ES-I3 (cell line): Measurements from ENCODE around the gene SCOC.
A peak's percentile ranks its signal among the peaks of the same experiment; 100 is the strongest.

Source experiments
- H3K36me3 ChIP-seq: 2 replicates; pipeline ENCODE4 v1.6.1; 2013; ENCODE audit warnings: mild to moderate bottlenecking, low read length, control low read depth, moderate library complexity; ENCODE audit not compliant: insufficient read depth
- H3K4me1 ChIP-seq: 2 replicates; pipeline ENCODE4 v1.6.1; 2013; ENCODE audit warnings: mild to moderate bottlenecking, control low read depth, low read length; ENCODE audit not compliant: insufficient read depth
- H3K9ac ChIP-seq: 2 replicates; pipeline ENCODE4 v1.6.1; 2013; ENCODE audit warnings: low read depth, mild to moderate bottlenecking, low read length, moderate library complexity
- H3K9me3 ChIP-seq: 2 replicates; pipeline ENCODE4 v1.6.1; 2013; ENCODE audit warnings: mild to moderate bottlenecking, low read length, moderate library complexity; ENCODE audit not compliant: control insufficient read depth, insufficient read depth

The SCOC gene

GRCh38 chr4:140351093-140352075, 22.1 kb upstream of the SCOC start:
- H3K9ac ChIP-seq: no peak overlapping the region
- peaks cover 12% of the 10 kb centered on the region for H3K4me1 ChIP-seq
- H3K36me3 ChIP-seq: no peaks in the 10 kb centered on the region
- H3K9me3 ChIP-seq: no peaks in the 10 kb centered on the region

- no peaks in the 10 kb centered on the region for H3K36me3 ChIP-seq
- H3K9me3 ChIP-seq: no peaks in the 10 kb centered on the region
- no peak overlapping the region for H3K9ac ChIP-seq
These were observed 19.7 kb upstream of the SCOC start for GRCh38 chr4:140353786-140354185.

GRCh38 chr4:140355288-140355687, 18.2 kb upstream of the SCOC start:
- Histone ChIP-seq H3K9me3 (no peaks in the 10 kb centered on the region), H3K4me1 (0 out of 2 replicates have a peak, but pooled peaks cover 1% of the 10 kb centered on the region), H3K36me3 (no peaks in the 10 kb centered on the region), H3K9ac (no peak overlapping the region)

More at GRCh38 chr4:140353786-140354185, 19.7 kb upstream of the SCOC start:
- peaks cover 12% of the 10 kb centered on the region for H3K4me1 ChIP-seq

- Histone ChIP-seq H3K36me3 (no peaks in the 10 kb centered on the region), H3K9ac (no peak overlapping the region), H3K4me1 (no peaks in the 10 kb centered on the region), H3K9me3 (no peaks in the 10 kb centered on the region)
These were observed 15.6 kb upstream of the SCOC start for GRCh38 chr4:140357868-140358267.

- no peaks in the 10 kb centered on the region for H3K9me3 ChIP-seq
- no peaks in the 10 kb centered on the region for H3K4me1 ChIP-seq
- H3K36me3 ChIP-seq: no peaks in the 10 kb centered on the region
- no peak overlapping the region for H3K9ac ChIP-seq
These were observed 15.2 kb upstream of the SCOC start for GRCh38 chr4:140358281-140358680.

DNA sequence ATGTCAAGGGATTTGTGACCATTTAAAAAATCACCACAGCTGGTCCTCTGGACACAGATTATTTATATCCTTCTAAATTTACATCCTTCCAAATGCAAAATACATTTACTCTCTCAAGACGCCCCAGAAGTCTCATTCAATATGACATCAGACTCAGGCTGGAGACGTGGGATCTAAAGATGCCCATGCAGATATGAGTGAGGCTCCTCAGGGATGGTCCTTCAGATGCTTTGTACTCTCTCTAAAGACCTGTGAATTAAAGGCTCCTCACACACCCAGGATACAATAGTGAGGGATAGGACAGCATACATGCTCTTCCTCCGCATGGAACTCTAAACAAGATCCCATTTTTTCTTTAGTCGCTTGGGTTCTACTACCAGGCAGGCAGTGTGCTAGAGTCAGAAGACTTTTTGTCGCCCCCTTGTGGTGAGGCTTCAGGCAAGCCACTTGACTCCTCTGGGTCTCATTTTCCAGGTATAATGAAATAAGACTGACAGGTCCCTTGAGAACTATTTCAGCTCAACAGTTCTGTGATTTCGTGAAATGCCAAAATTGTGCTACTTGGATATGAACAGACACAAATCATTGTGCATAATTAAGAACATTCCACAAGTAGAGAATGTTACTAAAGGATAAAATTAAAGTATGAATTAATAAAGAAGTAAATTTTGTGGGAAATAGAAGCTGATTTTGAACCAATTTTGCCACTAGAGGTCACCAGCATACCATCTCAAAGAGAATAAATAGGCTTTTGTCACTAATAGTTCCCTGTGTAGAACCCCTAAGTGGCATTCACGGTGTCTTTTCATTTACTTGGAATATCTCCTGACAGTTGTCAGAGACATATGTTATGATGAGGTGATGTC, 13.7 kb upstream of the SCOC start:
- Histone ChIP-seq H3K4me1 (no peaks in the 10 kb centered on the region), H3K9ac (no peak overlapping the region), H3K36me3 (no peaks in the 10 kb centered on the region), H3K9me3 (no peaks in the 10 kb centered on the region)

DNA sequence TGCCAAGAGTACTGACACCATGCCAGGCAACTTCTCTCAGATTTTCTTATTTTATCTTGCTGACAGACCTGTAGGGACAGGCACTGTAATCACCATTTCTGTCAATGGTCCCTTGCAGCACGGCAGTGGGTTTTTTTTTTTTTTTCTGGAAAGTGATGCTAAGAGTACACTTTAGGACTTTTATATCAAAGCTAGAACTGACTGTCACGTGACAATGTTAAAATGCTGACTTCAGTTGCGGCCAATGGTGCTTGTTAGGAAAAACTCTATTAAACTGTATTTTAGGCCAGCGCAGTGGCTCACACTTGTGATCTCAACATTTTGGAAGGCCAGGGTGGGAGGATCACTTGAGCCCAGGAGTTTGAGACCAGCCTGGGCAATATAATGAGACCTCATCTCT, 12.3 kb upstream of the SCOC start:
- no peak overlapping the region for H3K9ac ChIP-seq
- no peaks in the 10 kb centered on the region for H3K36me3 ChIP-seq
- H3K9me3 ChIP-seq: no peaks in the 10 kb centered on the region
- H3K4me1 ChIP-seq: no peaks in the 10 kb centered on the region

DNA sequence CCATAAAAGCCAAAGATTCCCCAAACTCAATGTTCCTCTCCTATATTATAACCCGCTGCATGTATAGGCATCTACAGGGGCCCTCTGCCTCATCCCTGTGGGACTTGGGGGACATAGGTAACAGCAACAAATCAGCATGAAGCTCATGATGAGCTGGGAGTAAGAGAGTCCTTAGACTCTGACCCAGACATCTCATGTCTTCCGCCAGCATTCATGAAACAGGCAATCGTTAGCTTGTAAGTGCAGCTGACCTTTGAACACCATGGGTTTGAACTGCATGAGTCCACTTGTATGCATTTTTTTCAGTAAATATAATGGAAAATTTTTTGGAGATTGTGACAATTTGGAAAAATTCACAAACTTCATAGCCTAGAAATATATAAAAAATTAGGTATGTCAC, 10.4 kb upstream of the SCOC start:
- H3K9ac ChIP-seq: no peak overlapping the region
- H3K4me1 ChIP-seq: no peaks in the 10 kb centered on the region
- H3K36me3 ChIP-seq: no peaks in the 10 kb centered on the region
- H3K9me3 ChIP-seq: no peaks in the 10 kb centered on the region

DNA sequence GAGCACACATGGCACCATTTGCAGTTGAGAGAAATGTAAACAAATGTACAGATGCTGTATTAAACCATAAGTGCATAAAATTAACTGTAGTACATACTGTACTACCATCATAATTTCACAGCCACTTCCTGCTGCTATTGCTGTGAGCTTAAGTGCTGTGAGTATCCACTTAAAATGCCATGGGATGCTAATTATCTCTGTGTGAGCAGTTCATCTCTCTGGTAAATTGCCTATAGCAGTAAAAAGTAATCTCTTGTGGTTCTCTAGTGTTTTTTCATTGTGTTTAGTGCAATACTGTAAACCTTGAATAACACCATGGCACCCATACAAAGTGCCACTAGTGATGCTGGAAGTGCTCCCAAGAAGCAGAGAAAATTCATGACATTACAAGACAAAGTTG, 9.9 kb upstream of the SCOC start:
- H3K9ac ChIP-seq: no peak overlapping the region
- H3K9me3 ChIP-seq: no peaks in the 10 kb centered on the region
- H3K4me1 ChIP-seq: no peaks in the 10 kb centered on the region
- H3K36me3 ChIP-seq: no peaks in the 10 kb centered on the region

DNA sequence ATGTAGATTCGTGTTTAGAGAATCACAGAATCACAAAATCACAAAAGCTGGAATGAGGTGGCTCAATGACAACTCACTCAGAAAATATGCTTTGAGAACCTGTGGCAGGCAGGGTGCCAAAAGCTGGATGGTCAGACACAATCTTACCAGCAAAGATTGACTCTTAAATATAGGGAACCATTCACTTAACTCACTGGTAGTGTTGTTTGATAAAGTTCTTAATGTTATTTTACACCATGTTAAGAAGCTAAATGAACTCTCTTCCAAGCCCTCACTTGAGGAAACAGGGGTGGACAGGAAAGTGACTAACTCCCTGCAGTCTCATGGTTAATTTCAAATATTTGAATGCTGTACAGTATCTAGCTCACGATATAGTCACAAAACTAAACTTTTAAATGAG, 5.7 kb upstream of the SCOC start:
- no peaks in the 10 kb centered on the region for H3K9me3 ChIP-seq
- H3K9ac ChIP-seq: no peak overlapping the region
- H3K36me3 ChIP-seq: no peaks in the 10 kb centered on the region
- no peaks in the 10 kb centered on the region for H3K4me1 ChIP-seq

DNA sequence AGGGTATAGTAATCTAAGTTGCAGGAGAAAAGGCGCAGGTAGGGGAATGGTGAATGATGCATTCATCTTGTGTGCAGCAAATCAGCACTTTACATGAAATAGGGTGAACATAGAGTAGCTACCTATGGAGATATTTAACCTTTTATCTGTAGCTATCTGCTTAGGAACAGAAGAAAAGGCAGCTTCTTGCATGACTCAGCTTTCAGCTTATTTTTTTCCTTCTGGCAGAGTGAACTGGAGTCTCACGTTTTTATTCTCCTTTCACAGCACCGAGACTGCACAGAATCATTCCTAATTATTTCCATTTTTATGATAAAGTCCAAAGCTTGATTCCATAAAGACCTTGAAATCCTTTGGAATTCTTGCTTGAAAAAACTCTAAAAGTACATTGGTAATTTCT, 4.8 kb upstream of the SCOC start:
- H3K36me3 ChIP-seq: no peaks in the 10 kb centered on the region
- no peaks in the 10 kb centered on the region for H3K4me1 ChIP-seq
- H3K9ac ChIP-seq: no peak overlapping the region
- no peaks in the 10 kb centered on the region for H3K9me3 ChIP-seq

DNA sequence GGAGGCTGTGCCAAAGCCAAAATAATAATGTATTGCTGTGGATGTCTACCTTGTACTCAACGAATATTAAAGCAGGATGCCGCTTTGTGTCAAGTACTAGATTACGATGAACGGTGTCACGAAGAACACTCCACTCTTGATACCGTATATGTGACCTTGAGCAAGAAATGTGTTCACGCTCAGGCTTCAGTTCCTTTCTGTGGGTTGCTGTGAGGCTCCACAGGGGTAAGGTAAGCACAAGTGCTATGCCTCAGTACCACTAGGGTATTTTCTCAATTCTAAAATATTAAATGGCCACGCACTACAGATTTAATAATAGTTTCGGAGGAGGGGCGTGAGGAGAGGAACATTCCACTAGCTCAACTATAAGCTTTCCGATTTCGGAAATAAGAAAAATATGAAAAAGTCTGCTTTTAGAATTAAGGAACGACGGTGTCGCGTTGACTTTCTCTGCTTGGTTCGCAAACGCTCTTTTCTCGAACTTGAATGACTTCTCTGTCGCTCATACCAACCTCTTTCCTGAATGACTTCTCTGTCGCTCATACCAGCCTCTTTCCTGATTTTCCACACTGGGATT, 607 bp upstream of the SCOC start:
- Histone ChIP-seq H3K36me3 (no peaks in the 10 kb centered on the region), H3K9ac (peak overlapping the region; percentile 84), H3K4me1 (0 out of 2 replicates have a peak, but pooled peaks cover 5% of the 10 kb centered on the region), H3K9me3 (no peaks in the 10 kb centered on the region)

- H3K4me1 ChIP-seq: 0 out of 2 replicates have a peak, but pooled peaks cover 5% of the 10 kb centered on the region
- H3K9ac ChIP-seq: peak overlapping the region; percentile 92
- no peaks in the 10 kb centered on the region for H3K36me3 ChIP-seq
- no peaks in the 10 kb centered on the region for H3K9me3 ChIP-seq
These were observed 658 bp downstream of the SCOC start for GRCh38 chr4:140374130-140374477.

DNA sequence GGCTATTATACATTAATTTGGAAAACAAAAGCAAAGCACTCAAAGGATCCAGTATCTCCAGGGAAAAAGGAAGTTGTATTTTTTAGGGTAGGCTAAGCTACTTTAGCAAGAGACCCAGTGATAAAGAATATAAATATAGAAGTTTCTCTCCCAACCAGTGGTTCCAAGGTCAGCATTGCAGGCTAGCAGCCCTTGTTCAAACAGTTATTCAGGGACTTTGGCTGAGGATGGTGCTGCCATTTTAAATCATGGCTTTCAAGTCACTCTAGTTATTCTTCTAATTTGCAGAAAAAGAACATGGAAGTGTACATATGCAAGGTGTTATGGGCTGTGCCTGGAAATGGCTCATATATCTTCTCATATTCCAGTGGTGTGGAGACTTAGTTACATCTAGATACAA, 9.3 kb downstream of the SCOC start:
- no peak overlapping the region for H3K9ac ChIP-seq
- H3K36me3 ChIP-seq: no peaks in the 10 kb centered on the region
- H3K4me1 ChIP-seq: no peaks in the 10 kb centered on the region
- no peaks in the 10 kb centered on the region for H3K9me3 ChIP-seq
